Measurements from ENCODE around the gene C2. TPM values are rescaled to one million over a fixed set of nuclear protein-coding genes. Genes with fewer than 3 reads are reported as not detected.
"Not testable (repeated sequence)": the region's sequence is repeated elsewhere in the genome, so short reads cannot be mapped to it uniquely, and the experiment has no call there.

Gene C2
- total RNA-seq, 3 donors from 2014 or later: 10.2 to 54.2 (median 15.4) TPM

DNA sequence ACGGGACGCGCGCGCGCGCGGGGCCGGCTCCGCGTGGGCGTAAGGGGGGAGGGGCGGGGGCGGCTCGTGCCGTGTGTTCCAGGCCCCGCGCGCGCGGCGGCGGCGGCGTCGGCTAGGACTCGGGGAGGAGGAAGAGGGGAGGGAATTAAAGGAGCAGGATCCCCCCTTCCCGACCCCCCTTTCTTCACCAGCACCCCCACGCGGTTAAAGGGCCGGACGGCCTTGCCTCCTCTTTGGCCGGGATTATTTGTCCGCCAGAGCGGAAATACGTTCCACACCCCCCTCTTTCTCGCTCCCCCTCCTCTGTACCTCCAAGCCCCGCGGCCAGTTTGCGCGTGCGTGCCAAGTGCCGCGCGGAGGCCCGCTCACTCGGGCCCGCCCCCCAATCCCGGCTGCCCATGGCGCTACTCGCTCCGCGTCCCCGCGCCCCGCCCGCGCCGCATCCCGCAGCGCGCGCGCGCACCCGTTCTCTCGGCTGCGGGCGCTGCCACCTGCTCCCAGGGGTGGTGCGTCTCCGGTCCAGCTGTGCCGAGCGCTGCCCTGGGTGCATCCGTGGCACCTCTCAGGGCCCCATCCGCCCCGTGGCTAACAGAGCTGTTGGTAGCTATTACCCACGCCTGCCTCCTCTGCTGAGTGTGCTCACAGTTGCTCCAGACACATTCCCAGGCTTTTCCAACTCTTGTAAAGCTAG, 25.4 kb upstream of the C2 start, which contains the start of gene ZBTB12:
TSS of gene ZBTB12 (minus strand) at position 134 of the 691 bp plus-strand sequence. CDS start 781 bp downstream, outside the sequence.
- Histone ChIP-seq H3K9me3 (no peaks in the 10 kb centered on the region), H3K4me3 (peak within 1 kb of the TSS; percentile 59 to 80 (median 76)), H3K36me3 (no peaks in the 10 kb centered on the region), H3K27ac (peak within 1 kb of the TSS; percentile 82 to 83), H3K4me1 (peaks cover 0 to 4% of the 10 kb centered on the region in 2 donors), H3K27me3 (no peaks in the 10 kb centered on the region)
- peak; percentile 88 to 93 for DNase-seq (ENCODE audit: low spot score in 2 of 2)
- intact Hi-C loops (cut with DNase I; ENCODE audit: low total_unique reads): loop anchor here (2.0 kb wide), 1 partner anchor 69 kb away; no protein-coding TSS in a partner anchor
- no peak for TF ChIP-seq POLR2A (IDR thresholded peaks at IDR 0.05)
- TF ChIP-seq, protein P1, sequence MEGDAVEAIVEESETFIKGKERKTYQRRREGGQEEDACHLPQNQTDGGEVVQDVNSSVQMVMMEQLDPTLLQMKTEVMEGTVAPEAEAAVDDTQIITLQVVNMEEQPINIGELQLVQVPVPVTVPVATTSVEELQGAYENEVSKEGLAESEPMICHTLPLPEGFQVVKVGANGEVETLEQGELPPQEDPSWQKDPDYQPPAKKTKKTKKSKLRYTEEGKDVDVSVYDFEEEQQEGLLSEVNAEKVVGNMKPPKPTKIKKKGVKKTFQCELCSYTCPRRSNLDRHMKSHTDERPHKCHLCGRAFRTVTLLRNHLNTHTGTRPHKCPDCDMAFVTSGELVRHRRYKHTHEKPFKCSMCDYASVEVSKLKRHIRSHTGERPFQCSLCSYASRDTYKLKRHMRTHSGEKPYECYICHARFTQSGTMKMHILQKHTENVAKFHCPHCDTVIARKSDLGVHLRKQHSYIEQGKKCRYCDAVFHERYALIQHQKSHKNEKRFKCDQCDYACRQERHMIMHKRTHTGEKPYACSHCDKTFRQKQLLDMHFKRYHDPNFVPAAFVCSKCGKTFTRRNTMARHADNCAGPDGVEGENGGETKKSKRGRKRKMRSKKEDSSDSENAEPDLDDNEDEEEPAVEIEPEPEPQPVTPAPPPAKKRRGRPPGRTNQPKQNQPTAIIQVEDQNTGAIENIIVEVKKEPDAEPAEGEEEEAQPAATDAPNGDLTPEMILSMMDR (IDR thresholded peaks at IDR 0.05): peak in 1 of 3 donors; percentile 8
- peak in 2 of 3 donors; percentile 42 to 54 for TF ChIP-seq POLR2AphosphoS5 (IDR thresholded peaks at IDR 0.05)

DNA sequence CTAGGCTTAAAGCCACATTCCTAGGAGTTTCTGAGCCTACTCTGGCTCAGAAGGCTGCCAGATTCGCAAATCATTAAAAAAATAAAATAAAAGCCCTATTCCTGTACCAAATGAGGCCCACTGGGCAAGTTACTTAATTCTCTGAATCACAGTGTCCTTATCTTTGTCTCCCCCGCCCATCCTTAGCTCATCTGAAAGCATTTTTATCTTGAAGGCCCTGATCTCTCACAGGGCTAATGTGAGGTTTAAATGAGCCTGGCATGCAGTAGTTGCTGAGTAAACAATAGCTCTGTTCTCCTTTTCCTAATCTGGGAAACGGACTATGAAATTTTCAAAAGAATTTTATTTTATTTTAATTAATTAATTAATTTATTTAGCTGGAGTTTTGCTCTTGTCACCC, 23.6 kb upstream of the C2 start:
- intact Hi-C loops (cut with DNase I; ENCODE audit: low total_unique reads): no loop called here
- Histone ChIP-seq H3K4me1 (peaks cover 0 to under 1% of the 10 kb centered on the region in 2 donors), H3K27me3 (no peaks in the 10 kb centered on the region), H3K27ac (no peak overlapping the region), H3K9me3 (no peaks in the 10 kb centered on the region), H3K4me3 (no peak overlapping the region), H3K36me3 (no peaks in the 10 kb centered on the region)
- no peak for TF ChIP-seq POLR2A (IDR thresholded peaks at IDR 0.05)
- TF ChIP-seq, protein P1 (IDR thresholded peaks at IDR 0.05): no peak
- TF ChIP-seq POLR2AphosphoS5 (IDR thresholded peaks at IDR 0.05): no peak
- no peak for DNase-seq (ENCODE audit: low spot score in 2 of 2)

DNA sequence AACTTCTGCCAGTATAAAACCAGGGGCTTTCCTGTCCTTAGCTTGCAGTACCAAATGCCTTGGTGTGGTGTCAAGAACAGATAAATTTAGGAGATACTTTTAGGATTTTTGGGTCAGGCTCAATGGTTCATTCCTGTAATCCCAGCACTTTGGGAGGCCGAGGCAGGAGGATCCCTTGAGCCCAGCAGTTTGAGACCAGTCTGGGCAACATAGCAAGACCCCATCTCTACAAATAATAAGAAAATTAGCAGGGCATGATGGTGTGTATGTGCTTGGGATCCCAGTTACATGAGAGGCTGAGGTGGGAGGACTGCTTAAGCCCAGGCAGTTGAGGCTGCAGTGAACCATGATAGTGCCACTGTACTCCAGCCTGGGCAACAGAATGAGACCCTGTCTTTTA, 22.5 kb upstream of the C2 start:
- intact Hi-C loops (cut with DNase I; ENCODE audit: low total_unique reads): no loop called here
- H3K4me1 ChIP-seq: no peaks in the 10 kb centered on the region
- TF ChIP-seq, protein P1 (IDR thresholded peaks at IDR 0.05): no peak
- TF ChIP-seq POLR2AphosphoS5 (IDR thresholded peaks at IDR 0.05) (no peak), POLR2A (IDR thresholded peaks at IDR 0.05) (no peak)
- no peaks in the 10 kb centered on the region for H3K36me3 ChIP-seq
- no peaks in the 10 kb centered on the region for H3K9me3 ChIP-seq
- no peak overlapping the region for H3K27ac ChIP-seq
- no peaks in the 10 kb centered on the region for H3K27me3 ChIP-seq
- H3K4me3 ChIP-seq: no peak overlapping the region
- DNase-seq (ENCODE audit: low spot score in 2 of 2): no peak

DNA sequence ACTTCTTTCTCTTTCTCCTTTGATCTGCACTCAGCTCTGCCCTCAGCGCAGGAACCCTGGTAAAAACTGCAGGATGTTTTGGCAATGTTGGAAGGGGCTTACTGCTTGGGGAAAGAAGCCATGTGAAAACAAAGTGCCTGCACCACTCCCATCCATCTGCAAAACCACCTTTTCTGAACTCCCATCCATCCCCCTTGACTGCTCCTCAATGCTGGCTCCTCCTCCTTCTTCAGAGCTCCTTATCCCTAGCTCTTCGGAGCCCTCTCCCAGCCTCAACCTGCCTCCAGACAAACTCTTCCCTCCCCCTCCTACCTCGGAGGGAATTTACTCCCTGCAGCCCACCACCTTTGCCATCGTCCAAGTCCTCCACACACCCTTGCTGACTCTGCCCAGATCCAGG, 21.4 kb upstream of the C2 start:
- Histone ChIP-seq H3K9me3 (no peaks in the 10 kb centered on the region), H3K27me3 (no peaks in the 10 kb centered on the region), H3K4me1 (no peaks in the 10 kb centered on the region), H3K27ac (no peak overlapping the region), H3K4me3 (no peak overlapping the region), H3K36me3 (no peaks in the 10 kb centered on the region)
- TF ChIP-seq POLR2A (IDR thresholded peaks at IDR 0.05) (no peak), POLR2AphosphoS5 (IDR thresholded peaks at IDR 0.05) (no peak)
- TF ChIP-seq, protein P1 (IDR thresholded peaks at IDR 0.05): no peak
- no peak for DNase-seq (ENCODE audit: low spot score in 2 of 2)
- intact Hi-C loops (cut with DNase I; ENCODE audit: low total_unique reads): no loop called here

DNA sequence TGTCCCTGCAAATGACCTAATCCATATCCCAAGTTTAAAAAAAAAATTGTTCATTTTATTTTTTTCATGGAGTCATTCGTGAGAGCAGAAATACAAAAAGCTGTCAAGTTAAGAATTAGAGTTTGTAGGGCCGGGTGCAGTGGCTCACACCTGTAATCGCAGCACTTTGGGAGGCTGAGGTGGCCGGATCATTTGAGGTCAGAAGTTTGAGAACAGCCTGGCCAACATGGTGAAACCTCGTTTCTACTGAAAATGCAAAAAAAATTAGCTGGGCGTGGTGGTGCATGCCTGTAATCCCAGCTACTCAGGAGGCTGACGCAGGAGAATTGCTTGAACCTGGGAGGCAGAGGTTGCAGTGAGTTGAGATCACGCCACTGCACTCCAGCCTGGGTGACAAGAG, 20.8 kb upstream of the C2 start:
- H3K4me3 ChIP-seq; intact Hi-C loops (cut with DNase I; ENCODE audit: low total_unique reads); H3K27ac ChIP-seq; H3K9me3 ChIP-seq; H3K4me1 ChIP-seq; H3K27me3 ChIP-seq; H3K36me3 ChIP-seq; DNase-seq (ENCODE audit: low spot score in 2 of 2): not testable (repeated sequence)
